HG03108 (cell line): ENCODE results near the gene LEFTY1.
A peak's percentile ranks its signal among the peaks of the same experiment; 100 is the strongest.
"Not testable (repeated sequence)": the region's sequence is repeated elsewhere in the genome, so short reads cannot be mapped to it uniquely, and the experiment has no call there.

Experiments used
- ATAC-seq: cut with Tn5 transposase; IDR thresholded peaks from one replicate; pipeline ENCODE4 v1.9.1; 2021; ENCODE audit warnings: moderate library complexity; ENCODE audit not compliant: unreplicated experiment

LEFTY1 gene

GRCh38 chr1:225888898-225889601 lies at the start of gene LEFTY1:
LEFTY1 (minus strand) TSS chr1:225889146; CDS start chr1:225889066, 80 bp downstream.
- ATAC-seq: no peak

DNA sequence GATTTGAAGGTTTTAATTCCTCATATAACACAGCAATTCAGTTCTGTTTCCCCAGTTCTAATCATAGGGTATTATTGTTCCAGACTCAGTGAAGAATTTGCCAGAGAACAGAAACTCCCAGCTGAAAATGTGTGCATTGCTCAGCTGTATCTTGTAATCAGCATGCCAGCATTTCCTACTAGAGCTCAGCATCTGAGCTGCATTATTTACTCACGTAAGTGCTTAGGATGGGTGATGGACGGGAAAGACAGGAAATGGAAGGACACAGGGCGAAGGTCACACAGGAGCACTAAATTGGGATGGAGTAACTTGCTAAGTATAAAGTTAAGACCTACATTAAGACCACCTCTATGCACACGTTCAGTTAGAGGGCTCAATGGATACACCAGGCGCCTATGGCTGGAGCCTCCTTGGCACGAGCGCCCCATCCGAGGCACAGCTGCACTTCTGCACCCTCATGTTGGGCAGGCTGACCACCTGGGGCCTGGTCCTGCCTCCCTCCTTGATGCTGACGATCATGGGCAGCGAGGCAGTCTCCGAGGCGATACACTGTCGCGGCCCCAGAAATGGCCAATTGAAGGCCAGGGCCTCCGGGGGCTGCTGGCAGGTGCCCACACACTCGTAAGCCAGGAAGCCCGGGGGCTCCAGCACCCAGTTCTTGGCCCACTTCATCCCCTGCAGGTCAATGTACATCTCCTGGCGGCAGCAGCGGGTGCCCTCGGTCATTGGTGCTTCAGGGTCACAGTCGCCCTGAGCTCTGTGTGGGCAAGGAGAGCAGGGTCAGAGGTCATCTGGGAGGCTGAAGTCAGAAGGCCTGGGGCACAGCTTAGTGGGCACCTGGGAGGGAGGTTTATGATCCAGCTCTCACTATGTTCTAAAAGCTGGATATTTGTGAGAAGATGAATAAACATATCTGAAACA lies 48.4 kb upstream of the LEFTY1 start:
- ATAC-seq: no peak

DNA sequence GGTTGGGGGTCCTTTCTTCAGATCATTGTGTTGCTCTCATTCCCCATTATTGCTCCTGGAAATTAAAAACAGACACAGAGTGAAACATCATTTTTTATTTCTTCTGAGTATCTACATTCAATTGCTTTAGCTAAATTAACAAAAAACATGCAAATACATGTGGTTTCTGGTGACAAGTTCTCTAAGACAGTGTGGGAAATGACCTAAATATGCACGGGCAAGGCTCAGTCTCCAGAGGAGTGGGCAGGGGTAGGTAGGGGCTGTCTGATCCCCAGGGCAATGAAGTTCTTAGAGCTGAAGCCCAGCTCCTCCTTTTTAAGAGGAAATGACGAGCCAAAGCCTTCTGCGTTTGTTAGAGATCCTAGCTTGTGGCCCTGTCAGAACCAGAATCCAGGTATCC lies 47.6 kb upstream of the LEFTY1 start:
- ATAC-seq: no peak

GRCh38 chr1:225936086-225936485 lies 47.1 kb upstream of the LEFTY1 start:
- not testable (repeated sequence) for ATAC-seq

DNA sequence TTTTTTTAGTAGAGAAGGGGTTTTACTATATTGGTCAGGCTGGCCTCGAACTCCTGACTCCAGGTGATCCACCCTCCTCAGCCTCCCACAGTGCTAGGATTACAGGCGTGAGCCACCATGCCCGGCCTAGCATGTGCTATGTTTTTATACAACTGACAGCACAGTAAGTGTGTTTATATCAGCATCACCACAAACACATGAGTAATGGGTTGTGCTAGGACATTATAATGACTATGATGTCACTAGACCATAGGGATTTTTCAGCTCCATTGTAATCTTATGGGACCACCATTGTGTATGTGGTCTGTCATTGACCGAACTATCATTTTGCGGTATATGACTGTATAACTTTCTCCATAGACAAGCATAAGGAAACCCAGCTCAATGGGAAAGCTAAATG lies 45.8 kb upstream of the LEFTY1 start:
- no peak for ATAC-seq

DNA sequence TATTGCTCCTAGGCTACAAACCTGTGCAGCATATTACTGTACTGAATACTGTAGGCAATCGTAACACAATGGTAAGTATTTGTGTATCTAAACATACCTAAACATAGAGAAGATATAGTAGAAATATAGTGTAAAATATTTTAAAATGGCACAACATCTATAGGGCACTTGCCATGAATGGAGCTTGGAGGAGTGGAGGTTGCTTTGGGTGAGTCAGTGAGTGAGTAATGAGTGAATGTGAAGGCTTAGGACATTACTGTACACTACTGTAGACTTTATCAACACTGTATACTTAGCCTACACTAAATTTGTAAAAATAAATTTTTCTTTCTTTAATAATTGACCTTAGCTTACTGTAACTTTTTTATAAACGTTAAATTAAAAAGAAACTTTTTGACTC lies 44.1 kb upstream of the LEFTY1 start:
- ATAC-seq: no peak

GRCh38 chr1:225931270-225932136 lies 42.6 kb upstream of the LEFTY1 start:
- ATAC-seq: no peak

DNA sequence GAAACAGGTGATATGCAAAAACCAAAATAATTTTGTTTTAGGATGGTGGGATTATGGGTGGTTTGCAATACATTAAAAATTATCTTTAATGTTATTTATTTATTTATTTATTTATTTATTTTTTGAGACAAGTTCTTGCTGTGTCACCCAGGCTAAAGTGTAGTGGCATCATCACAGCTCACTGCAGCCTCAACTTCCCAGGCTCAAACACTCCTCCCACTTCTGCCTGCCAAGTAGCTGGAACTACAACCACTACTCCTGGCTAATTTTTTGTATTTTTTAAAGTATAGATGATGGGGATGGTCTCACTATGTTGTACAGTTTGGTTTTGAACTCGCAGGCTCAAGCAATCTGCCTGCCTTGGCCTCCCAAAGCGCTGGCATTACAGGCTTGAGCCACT lies 41.6 kb upstream of the LEFTY1 start:
- ATAC-seq: no peak

DNA sequence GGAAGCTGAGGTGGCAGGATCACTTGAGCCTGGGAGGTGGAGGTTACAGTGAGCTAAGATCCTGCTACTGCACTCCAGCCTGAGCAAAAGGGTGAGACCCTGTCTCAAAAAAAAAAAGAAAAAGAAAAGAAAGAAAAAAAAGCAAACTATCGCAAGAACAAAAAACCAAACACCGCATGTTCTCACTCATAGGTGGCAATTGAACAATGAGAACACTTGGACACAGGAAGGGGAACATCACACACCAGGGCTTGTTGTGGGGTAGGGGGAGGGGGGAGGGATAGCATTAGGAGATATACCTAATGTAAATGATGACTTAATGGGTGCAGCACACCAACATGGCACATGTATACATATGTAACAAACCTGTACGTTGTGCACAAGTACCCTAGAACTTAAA lies 40.5 kb upstream of the LEFTY1 start:
- ATAC-seq: not testable (repeated sequence)

GRCh38 chr1:225928186-225929175 lies 39.5 kb upstream of the LEFTY1 start:
- ATAC-seq: no peak

- ATAC-seq: no peak
These were observed 37.7 kb upstream of the LEFTY1 start for GRCh38 chr1:225926551-225927113.

- peak; percentile 99 for ATAC-seq
These were observed 35.0 kb upstream of the LEFTY1 start, which contains the start of gene PYCR2 for GRCh38 chr1:225923692-225924555. PYCR2 (minus strand) TSS chr1:225924250; CDS start chr1:225924110, 140 bp downstream.

- no peak for ATAC-seq
These were observed 34.4 kb upstream of the LEFTY1 start for GRCh38 chr1:225923381-225923691.

DNA sequence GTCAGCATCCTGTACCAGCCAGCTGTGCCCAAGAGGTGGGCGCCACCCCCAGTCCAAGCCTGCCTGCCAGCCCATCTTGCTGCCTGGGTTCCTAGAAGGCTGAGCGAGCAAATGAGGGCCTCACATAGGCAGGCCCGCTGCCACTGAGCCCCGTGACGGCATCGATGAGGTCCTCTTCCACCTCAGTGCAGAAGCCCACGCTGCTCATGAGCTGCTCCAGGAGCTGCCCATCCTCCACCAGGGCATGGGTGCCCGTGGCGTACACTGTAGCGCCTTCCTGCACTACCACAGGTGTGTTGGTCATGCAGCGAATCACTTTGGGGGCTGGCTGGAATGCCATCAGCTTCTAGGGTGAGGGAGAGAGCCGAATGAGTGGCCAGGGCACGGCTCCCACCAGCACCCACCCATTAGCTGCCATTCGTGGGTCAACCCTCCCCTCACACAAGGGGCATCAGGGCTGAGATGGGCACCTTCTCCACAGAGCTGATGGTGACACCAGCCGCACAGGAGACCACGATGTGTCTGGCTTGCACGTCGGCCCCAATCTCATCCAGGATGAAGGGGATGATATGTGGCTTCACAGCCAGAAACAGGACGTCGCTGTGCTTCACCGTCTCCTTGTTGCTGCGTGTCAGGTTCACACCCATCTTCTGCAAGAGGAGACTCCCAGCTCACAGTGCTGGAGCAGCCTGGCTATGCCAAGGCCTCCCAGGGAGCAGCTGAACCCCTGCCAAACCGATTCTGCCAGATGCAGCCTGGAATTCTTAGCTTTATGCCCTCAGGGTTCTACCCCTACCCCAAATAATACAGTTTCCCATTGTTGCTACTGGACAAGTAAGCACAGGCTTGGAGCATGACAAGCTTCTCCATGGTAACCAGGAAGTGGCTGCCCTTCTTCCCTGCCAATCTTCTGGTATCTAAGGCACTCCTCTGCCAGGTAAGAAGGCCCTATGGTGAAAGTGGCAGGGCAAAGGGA lies 33.1 kb upstream of the LEFTY1 start:
- no peak for ATAC-seq

DNA sequence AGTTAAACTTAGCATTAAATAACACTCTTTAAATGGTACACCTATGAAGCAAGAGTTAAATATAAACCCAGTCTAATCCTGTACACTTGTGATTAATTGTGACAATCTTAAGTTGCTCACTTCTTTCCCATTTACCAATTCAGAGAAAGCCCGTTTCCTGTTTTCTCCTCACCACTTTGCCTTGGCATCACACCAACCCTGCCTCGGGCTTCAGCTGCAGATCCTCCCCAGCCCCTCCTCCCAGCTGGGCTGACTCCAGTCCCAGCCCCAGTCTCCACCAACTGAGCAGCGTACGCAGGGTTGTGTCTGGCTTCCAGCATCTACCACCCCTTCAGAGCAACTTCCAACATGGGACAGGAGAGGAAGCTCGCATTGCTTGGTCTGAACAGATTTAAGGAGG lies 31.0 kb upstream of the LEFTY1 start:
- no peak for ATAC-seq

GRCh38 chr1:225918280-225918679 lies 29.3 kb upstream of the LEFTY1 start:
- ATAC-seq: no peak

DNA sequence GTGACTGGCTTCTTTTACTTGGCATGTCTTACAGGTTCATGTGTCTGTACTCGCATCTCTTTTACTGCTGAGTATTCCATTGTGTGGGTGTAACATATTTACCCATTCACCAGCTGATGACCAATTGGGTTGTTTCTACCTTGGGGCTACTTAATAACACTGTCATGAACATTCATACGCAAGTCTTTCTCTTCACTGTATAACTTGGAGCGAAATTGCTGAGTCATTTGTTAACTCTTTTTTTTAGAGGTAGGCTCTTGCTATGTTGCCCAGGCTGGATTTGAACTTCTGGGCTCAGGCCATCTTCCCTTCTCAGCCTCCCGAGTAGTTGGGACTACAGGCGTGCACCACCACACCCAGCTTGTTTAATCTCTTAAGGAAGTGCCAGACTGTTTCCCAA lies 28.6 kb upstream of the LEFTY1 start:
- no peak for ATAC-seq

- ATAC-seq: no peak
These were observed 28.2 kb upstream of the LEFTY1 start for GRCh38 chr1:225917101-225917500.
